Fibroblast of lung (primary cell): ENCODE measurements around the gene NKX2-3. TPM values are rescaled to one million over a fixed set of nuclear protein-coding genes. Genes with fewer than 3 reads are reported as not detected.

Source experiments
- DNase-seq, 2 donors: peaks; one replicate each; pipeline versions ENCODE4 v3.0.0 to v3.0.0-alpha.2; 2010; ENCODE audit warnings: low read depth in 2 of 2
- H2AFZ ChIP-seq: 2 replicates; pipeline ENCODE4 v1.5.1; 2012; ENCODE audit warnings: low read length, control low read depth, inconsistent platforms
- H3K27ac ChIP-seq: 2 replicates; pipeline ENCODE4 v1.5.1; 2011; ENCODE audit warnings: low read length, control low read depth; ENCODE audit not compliant: insufficient read depth
- H3K27me3 ChIP-seq: 2 replicates; pipeline ENCODE4 v1.5.1; 2011; ENCODE audit warnings: mild to moderate bottlenecking, low read length; ENCODE audit not compliant: control insufficient read depth, insufficient read depth
- H3K36me3 ChIP-seq: 2 replicates; pipeline ENCODE4 v1.5.1; 2011; ENCODE audit warnings: low read length; ENCODE audit not compliant: control insufficient read depth, insufficient read depth
- H3K4me1 ChIP-seq: 2 replicates; pipeline ENCODE4 v1.5.1; 2011; ENCODE audit warnings: low read length; ENCODE audit not compliant: control insufficient read depth, insufficient read depth; ENCODE audit errors: extremely low read depth
- H3K4me2 ChIP-seq: 2 replicates; pipeline ENCODE4 v1.5.1; 2011; ENCODE audit warnings: low read length, control low read depth; ENCODE audit not compliant: insufficient read depth; ENCODE audit errors: extremely low read depth
- H3K4me3 ChIP-seq, 4 experiments: fragments of 200-600 bp in 1 of 4; sonication (generic) in 1 of 4; replicated peaks in 1 of 4; 2 replicates each; pipeline ENCODE4 v1.5.1; 2011 to 2016; ENCODE audit warnings: low read length in 4 of 4, low read depth in 3 of 4, mild to moderate bottlenecking in 3 of 4, control low read depth in 2 of 4, inconsistent platforms in 1 of 4, mixed read lengths in 1 of 4; ENCODE audit not compliant: insufficient read depth in 1 of 4; ENCODE audit errors: control extremely low read depth in 1 of 4
- H3K79me2 ChIP-seq: 2 replicates; pipeline ENCODE4 v1.5.1; 2012; ENCODE audit warnings: mild to moderate bottlenecking, low read length, inconsistent platforms; ENCODE audit not compliant: control insufficient read depth, insufficient read depth
- H3K9ac ChIP-seq: 2 replicates; pipeline ENCODE4 v1.5.1; 2011; ENCODE audit warnings: mild to moderate bottlenecking, low read length, control low read depth; ENCODE audit not compliant: insufficient read depth
- H3K9me3 ChIP-seq: 2 replicates; pipeline ENCODE4 v1.5.1; 2012; ENCODE audit warnings: low read depth, low read length; ENCODE audit not compliant: control insufficient read depth, insufficient read depth
- H4K20me1 ChIP-seq: 2 replicates; pipeline ENCODE4 v1.5.1; 2011; ENCODE audit warnings: low read length; ENCODE audit not compliant: control insufficient read depth, insufficient read depth; ENCODE audit errors: extremely low read depth
- EZH2 ChIP-seq: IDR thresholded peaks from 2 replicates; pipeline ENCODE4 v1.5.1; 2012; ENCODE audit warnings: low read length, control low read depth, mild to moderate bottlenecking; ENCODE audit errors: missing control alignments
- polyA plus RNA-seq, 2 donors: library from polyadenylated mRNA; depleted of rRNA in 1 of 2; stranded (reverse) in 1 of 2; unstranded in 1 of 2; fragments of >200 nt; gene quantifications; 2 replicates each; pipeline ENCODE4 v1.2.1, GENCODE V29; 2011 to 2012; ENCODE audit warnings: missing spikeins in 1 of 2
- total RNA-seq: library from RNA; depleted of rRNA; stranded (reverse); fragments of >200 nt; gene quantifications from 2 replicates; pipeline ENCODE4 v1.2.1, GENCODE V29; 2014
- TF ChIP-seq, protein P1 (sequence below), 2 donors: IDR thresholded peaks in 1 of 2; conservative IDR thresholded peaks in 1 of 2; 1 replicate in 1 of 2; 2 replicates in 1 of 2; pipeline ENCODE4 v1.5.1; 2011 to 2012; ENCODE audit warnings: low read length in 2 of 2, control low read depth in 1 of 2, inconsistent platforms in 1 of 2, low read depth in 1 of 2, mild to moderate bottlenecking in 1 of 2

NKX2-3 gene
- total and polyA plus RNA-seq, 2 donors (not counting 1 experiment from before 2014, with no cell fraction given), result not detected

DNA sequence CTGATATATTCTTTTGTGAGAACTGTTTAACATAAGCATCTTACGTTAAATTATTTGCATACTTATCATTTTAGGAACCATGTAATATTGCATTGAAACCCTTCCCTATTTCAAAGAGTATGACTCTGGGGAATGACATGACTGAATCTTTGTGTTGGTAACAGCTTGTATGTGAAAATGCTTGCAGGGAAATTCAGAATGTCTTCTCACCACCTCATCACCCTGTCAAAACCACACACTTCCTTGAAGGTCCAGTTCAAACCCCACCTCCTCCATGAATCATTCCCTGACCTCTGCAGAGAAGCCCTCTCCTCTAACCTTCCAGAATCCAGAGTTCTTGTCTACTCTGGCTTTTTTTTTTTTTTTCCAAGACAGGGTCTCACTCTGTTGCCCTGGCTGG is 26.3 kb upstream of the NKX2-3 start:
- H3K9me3 ChIP-seq, result no peaks in the 10 kb centered on the region
- no peak overlapping the region for H3K9ac ChIP-seq
- no peaks in the 10 kb centered on the region for H3K4me1 ChIP-seq
- DNase-seq, result no peak
- H3K27me3 ChIP-seq, result no peaks in the 10 kb centered on the region
- TF ChIP-seq EZH2, result no peak
- TF ChIP-seq, protein P1, sequence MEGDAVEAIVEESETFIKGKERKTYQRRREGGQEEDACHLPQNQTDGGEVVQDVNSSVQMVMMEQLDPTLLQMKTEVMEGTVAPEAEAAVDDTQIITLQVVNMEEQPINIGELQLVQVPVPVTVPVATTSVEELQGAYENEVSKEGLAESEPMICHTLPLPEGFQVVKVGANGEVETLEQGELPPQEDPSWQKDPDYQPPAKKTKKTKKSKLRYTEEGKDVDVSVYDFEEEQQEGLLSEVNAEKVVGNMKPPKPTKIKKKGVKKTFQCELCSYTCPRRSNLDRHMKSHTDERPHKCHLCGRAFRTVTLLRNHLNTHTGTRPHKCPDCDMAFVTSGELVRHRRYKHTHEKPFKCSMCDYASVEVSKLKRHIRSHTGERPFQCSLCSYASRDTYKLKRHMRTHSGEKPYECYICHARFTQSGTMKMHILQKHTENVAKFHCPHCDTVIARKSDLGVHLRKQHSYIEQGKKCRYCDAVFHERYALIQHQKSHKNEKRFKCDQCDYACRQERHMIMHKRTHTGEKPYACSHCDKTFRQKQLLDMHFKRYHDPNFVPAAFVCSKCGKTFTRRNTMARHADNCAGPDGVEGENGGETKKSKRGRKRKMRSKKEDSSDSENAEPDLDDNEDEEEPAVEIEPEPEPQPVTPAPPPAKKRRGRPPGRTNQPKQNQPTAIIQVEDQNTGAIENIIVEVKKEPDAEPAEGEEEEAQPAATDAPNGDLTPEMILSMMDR (conservative IDR thresholded peaks at IDR 0.05 in 1 of 2, IDR thresholded peaks at IDR 0.05 in 1 of 2; ENCODE audit: low read depth in 1 of 2, low read length in 2 of 2), result no peak
- no peaks in the 10 kb centered on the region for H4K20me1 ChIP-seq
- H3K27ac ChIP-seq, result no peak overlapping the region
- no peaks in the 10 kb centered on the region for H3K36me3 ChIP-seq
- no peak overlapping the region for H3K4me2 ChIP-seq
- H3K79me2 ChIP-seq, result no peaks in the 10 kb centered on the region
- no peak overlapping the region for H2AFZ ChIP-seq
- no peak overlapping the region for H3K4me3 ChIP-seq

DNA sequence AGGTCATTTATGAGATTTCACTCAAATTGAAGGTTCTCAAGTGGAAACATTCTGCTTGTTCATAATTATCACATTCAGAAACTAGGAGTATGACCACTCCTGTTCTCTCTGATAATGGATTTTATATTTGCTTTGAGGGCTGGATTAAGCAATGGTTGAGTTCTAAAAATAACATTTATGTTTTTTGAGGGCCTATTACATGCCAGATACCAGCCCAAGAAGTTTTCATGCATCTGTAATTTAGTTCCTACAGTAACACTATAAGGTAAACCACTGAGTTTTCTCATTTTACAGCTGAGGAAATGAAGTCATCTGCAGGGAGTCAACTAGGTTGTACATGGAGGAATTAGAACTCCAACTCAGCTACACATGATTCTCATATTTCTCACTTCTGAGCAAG is 25.5 kb upstream of the NKX2-3 start:
- Histone ChIP-seq H3K9ac (no peak overlapping the region), H3K27ac (no peak overlapping the region), H4K20me1 (no peaks in the 10 kb centered on the region), H3K36me3 (no peaks in the 10 kb centered on the region), H3K4me3 (no peak overlapping the region), H3K27me3 (no peaks in the 10 kb centered on the region), H3K4me2 (no peak overlapping the region), H3K79me2 (no peaks in the 10 kb centered on the region), H3K9me3 (no peaks in the 10 kb centered on the region), H2AFZ (no peak overlapping the region), H3K4me1 (no peaks in the 10 kb centered on the region)
- no peak for DNase-seq
- no peak for TF ChIP-seq EZH2

DNA sequence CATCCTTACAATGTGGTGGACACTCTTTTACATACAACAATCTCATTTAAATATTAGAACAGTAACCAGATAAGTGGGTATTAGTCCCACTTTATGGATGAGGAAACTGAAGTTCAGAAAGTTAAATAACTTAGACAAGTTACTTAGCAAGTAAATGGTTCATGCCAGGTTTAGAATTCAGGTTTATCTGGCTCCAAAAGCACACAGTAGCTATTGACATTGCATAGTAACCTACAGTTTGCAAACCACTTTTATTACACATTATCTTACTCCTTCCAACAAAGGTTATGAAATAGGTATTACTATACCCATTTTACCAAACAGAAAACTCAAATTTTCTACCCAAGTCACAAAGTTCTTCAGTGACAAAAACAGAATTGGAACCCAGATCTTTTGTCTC is 19.7 kb upstream of the NKX2-3 start:
- Histone ChIP-seq H4K20me1 (no peaks in the 10 kb centered on the region), H2AFZ (no peak overlapping the region), H3K27me3 (no peaks in the 10 kb centered on the region), H3K9ac (no peak overlapping the region), H3K4me1 (no peaks in the 10 kb centered on the region), H3K27ac (no peak overlapping the region), H3K4me3 (no peak overlapping the region), H3K9me3 (no peaks in the 10 kb centered on the region), H3K36me3 (no peaks in the 10 kb centered on the region), H3K4me2 (no peak overlapping the region), H3K79me2 (no peaks in the 10 kb centered on the region)
- TF ChIP-seq, protein P1 (conservative IDR thresholded peaks at IDR 0.05 in 1 of 2, IDR thresholded peaks at IDR 0.05 in 1 of 2; ENCODE audit: low read depth in 1 of 2, low read length in 2 of 2), result no peak
- no peak for DNase-seq
